Suprapubic skin (tissue), 4 donors: ENCODE data around the gene PLXNB3. TPM values are rescaled to one million over a fixed set of nuclear protein-coding genes. Genes with fewer than 3 reads are reported as not detected.
"Not testable (repeated sequence)": the region's sequence is repeated elsewhere in the genome, so short reads cannot be mapped to it uniquely, and the experiment has no call there.

Source experiments
- DNase-seq, 2 donors: peaks; one replicate each; pipeline ENCODE4 v3.0.0-alpha.2; 2019; ENCODE audit warnings: low spot score in 2 of 2
- H3K27ac ChIP-seq: fragments of 200-600 bp; sonication (generic); one replicate; pipeline ENCODE4 v1.5.1; 2019
- H3K27me3 ChIP-seq: fragments of 200-600 bp; sonication (generic); one replicate; pipeline ENCODE4 v1.5.1; 2019
- H3K36me3 ChIP-seq: fragments of 200-600 bp; sonication (generic); one replicate; pipeline ENCODE4 v1.5.1; 2019
- H3K4me1 ChIP-seq: fragments of 200-600 bp; sonication (generic); one replicate; pipeline ENCODE4 v1.5.1; 2019
- H3K4me3 ChIP-seq: fragments of 200-600 bp; sonication (generic); one replicate; pipeline ENCODE4 v1.5.1; 2019; ENCODE audit warnings: mild to moderate bottlenecking
- H3K9me3 ChIP-seq: fragments of 200-600 bp; sonication (generic); one replicate; pipeline ENCODE4 v1.5.1; 2019
- EP300 ChIP-seq: sonication (generic); formaldehyde crosslinking; IDR thresholded peaks from one replicate; pipeline ENCODE4 v1.6.1; 2017; ENCODE audit warnings: antibody characterized with exemption
- POLR2A ChIP-seq, 2 donors: fragments of 450-650 bp; IDR thresholded peaks; one replicate each; pipeline ENCODE4 v1.6.1; 2017; ENCODE audit warnings: antibody characterized with exemption in 2 of 2, mild to moderate bottlenecking in 2 of 2, moderate library complexity in 2 of 2
- POLR2AphosphoS5 ChIP-seq, 3 donors: sonication (generic); formaldehyde crosslinking; IDR thresholded peaks; one replicate each; pipeline ENCODE4 v1.6.1; 2017; ENCODE audit warnings: antibody characterized with exemption in 3 of 3
- WGBS: methylation state at CpG from one replicate; pipeline ENCODE4 v1.1.5; 2018; 5-methylcytosine and 5-hydroxymethylcytosine counted together
- total RNA-seq, 4 donors: library from RNA; depleted of rRNA; stranded (reverse); fragments of >200 nt; gene quantifications; one replicate each; pipeline ENCODE4 v1.1.0, GENCODE V29; 2016
- TF ChIP-seq, protein P1 (sequence below), 2 donors: fragments of 200-600 bp in 1 of 2; fragments of 450-650 bp in 1 of 2; sonication (generic) in 1 of 2; IDR thresholded peaks; one replicate each; pipeline ENCODE4 v1.5.1; 2016 to 2019; ENCODE audit warnings: antibody characterized with exemption in 2 of 2, mild to moderate bottlenecking in 1 of 2, moderate library complexity in 1 of 2

PLXNB3 gene
- total RNA-seq, 4 donors from 2014 or later: 13.5 to 23.9 (median 19.8) TPM

DNA sequence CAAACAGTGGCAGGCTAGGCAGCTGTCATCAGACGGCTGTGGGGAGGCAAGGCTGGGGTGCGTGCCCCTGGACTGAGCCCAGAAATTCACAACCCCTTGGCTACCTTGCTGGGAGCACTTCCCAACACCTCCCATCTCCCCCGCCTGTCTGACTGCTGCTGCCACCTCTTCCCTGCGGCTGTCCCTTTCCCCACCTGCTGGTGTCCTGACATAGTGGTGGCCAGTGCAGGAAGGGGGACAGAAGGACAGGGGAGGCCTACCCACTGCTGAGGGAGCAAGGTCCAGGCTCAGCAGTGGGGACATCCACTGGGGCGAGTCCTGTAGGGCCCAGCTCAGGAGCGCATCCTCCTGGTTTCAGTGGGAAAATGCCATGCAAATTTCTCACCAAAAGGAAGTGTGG is 36.0 kb upstream of the PLXNB3 start:
- no peak for DNase-seq
- H3K36me3 ChIP-seq: no peaks in the 10 kb centered on the region
- H3K9me3 ChIP-seq: no peaks in the 10 kb centered on the region
- H3K4me3 ChIP-seq: no peak overlapping the region
- TF ChIP-seq, protein P1, sequence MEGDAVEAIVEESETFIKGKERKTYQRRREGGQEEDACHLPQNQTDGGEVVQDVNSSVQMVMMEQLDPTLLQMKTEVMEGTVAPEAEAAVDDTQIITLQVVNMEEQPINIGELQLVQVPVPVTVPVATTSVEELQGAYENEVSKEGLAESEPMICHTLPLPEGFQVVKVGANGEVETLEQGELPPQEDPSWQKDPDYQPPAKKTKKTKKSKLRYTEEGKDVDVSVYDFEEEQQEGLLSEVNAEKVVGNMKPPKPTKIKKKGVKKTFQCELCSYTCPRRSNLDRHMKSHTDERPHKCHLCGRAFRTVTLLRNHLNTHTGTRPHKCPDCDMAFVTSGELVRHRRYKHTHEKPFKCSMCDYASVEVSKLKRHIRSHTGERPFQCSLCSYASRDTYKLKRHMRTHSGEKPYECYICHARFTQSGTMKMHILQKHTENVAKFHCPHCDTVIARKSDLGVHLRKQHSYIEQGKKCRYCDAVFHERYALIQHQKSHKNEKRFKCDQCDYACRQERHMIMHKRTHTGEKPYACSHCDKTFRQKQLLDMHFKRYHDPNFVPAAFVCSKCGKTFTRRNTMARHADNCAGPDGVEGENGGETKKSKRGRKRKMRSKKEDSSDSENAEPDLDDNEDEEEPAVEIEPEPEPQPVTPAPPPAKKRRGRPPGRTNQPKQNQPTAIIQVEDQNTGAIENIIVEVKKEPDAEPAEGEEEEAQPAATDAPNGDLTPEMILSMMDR (IDR thresholded peaks at IDR 0.05): no peak
- TF ChIP-seq POLR2A (IDR thresholded peaks at IDR 0.05): no peak
- TF ChIP-seq EP300: no peak
- TF ChIP-seq POLR2AphosphoS5 (IDR thresholded peaks at IDR 0.05): no peak
- 73% methylated on average over 6 of the region's 6 CpGs for WGBS
- peaks cover 38% of the 10 kb centered on the region for H3K4me1 ChIP-seq
- H3K27ac ChIP-seq: no peak overlapping the region
- no peaks in the 10 kb centered on the region for H3K27me3 ChIP-seq

DNA sequence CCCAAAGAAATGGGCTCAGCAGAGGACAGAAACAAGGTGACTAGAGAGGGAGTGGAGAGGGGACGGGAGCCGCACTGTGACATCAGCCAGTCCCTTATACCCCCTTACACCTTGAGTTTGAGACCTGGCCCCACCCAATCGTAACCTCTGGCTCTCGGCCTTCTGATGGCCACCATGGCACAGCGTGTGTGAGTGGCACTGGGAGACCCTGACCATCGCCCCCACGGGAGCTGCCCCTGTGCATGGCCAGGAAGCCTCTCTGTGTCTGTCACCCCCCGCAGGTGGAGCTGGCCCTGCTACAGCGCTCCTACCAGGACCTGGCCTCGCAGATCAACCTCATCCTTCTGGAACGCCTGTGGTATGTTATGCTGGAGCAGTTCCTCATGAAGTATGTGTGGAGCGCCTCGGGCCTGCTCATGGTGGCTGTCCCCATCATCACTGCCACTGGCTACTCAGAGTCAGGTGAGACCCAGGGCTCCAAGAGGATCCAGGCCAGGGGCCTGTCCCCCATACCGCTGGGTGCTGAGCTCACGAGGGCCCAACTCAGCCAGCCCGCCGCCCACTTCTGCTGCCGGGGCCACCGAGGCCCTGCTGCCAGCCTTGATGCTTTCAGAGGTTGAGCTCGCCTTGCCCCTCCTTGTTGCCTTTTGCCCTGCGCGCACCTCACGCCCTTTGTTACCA is 35.0 kb upstream of the PLXNB3 start:
- 97% methylated on average over 5 of the region's 23 CpGs for WGBS
- Histone ChIP-seq H3K36me3 (no peaks in the 10 kb centered on the region), H3K4me1 (peaks cover 36% of the 10 kb centered on the region), H3K27ac (no peak overlapping the region), H3K9me3 (no peaks in the 10 kb centered on the region), H3K4me3 (no peak overlapping the region), H3K27me3 (no peaks in the 10 kb centered on the region)
- no peak for DNase-seq
- TF ChIP-seq EP300 (no peak), POLR2AphosphoS5 (IDR thresholded peaks at IDR 0.05) (no peak), POLR2A (IDR thresholded peaks at IDR 0.05) (no peak)
- TF ChIP-seq, protein P1 (IDR thresholded peaks at IDR 0.05): no peak

- H3K4me3 ChIP-seq, H3K27me3 ChIP-seq, H3K27ac ChIP-seq, H3K9me3 ChIP-seq, DNase-seq, H3K36me3 ChIP-seq: not testable (repeated sequence)
- peaks cover 32% of the 10 kb centered on the region for H3K4me1 ChIP-seq
- 93% methylated on average over 23 of the region's 23 CpGs for WGBS
Measured at GRCh38 chrX:153730115-153730514, 33.9 kb upstream of the PLXNB3 start.

DNA sequence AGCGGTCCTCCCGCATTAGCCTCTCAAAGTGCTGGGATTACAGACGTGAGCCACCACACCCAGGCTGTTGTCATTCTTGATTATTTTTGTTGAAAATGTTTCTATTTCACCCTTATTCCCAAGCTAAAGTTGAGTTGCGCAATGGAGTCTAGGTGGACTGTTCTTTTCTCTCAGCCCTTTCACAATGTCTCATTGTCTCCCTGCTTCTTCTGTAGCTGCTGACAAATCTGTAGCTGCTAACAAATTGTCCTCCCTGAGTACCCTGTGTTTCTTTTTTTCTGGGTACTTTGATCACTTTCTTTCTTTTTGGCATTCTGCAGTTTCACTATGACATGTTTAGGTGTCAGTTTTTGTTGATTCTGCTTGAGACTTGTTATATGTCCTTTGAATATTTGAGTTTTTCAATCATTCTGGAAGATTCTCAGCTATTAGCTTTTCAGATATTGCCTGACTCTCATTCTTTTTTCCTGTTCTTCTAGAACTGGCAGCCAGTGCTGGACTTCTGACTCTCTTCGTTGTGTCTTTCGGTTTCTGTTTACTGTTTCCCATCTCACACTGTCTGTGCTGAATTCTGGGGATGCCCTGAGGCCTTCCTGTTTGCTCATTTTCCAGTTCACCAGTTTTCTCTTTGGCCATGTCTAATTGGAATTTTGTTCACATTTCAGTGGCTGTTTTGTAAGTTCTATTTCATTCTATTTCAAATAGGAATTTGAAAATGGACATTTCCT is 32.8 kb upstream of the PLXNB3 start:
- Histone ChIP-seq H3K4me1 (peaks cover 20% of the 10 kb centered on the region), H3K4me3 (no peak overlapping the region), H3K9me3 (no peaks in the 10 kb centered on the region), H3K27ac (no peak overlapping the region), H3K36me3 (no peaks in the 10 kb centered on the region), H3K27me3 (no peaks in the 10 kb centered on the region)
- TF ChIP-seq POLR2A (IDR thresholded peaks at IDR 0.05) (no peak), POLR2AphosphoS5 (IDR thresholded peaks at IDR 0.05) (no peak), EP300 (no peak)
- TF ChIP-seq, protein P1 (IDR thresholded peaks at IDR 0.05): no peak
- WGBS: 88% methylated on average over 6 of the region's 6 CpGs
- no peak for DNase-seq

- H3K4me1 ChIP-seq: peaks cover 15% of the 10 kb centered on the region
- TF ChIP-seq, protein P1 (IDR thresholded peaks at IDR 0.05): no peak
- no peaks in the 10 kb centered on the region for H3K36me3 ChIP-seq
- WGBS: 95% methylated on average over 3 of the region's 3 CpGs
- no peak overlapping the region for H3K4me3 ChIP-seq
- no peaks in the 10 kb centered on the region for H3K9me3 ChIP-seq
- no peak overlapping the region for H3K27ac ChIP-seq
- no peaks in the 10 kb centered on the region for H3K27me3 ChIP-seq
- DNase-seq: no peak
Measured at GRCh38 chrX:153731845-153732215, 32.2 kb upstream of the PLXNB3 start.
